ENCODE measurements around the gene MRM1.
"Not testable (repeated sequence)": the region's sequence is repeated elsewhere in the genome, so short reads cannot be mapped to it uniquely, and the experiment has no call there.

The MRM1 gene

GRCh38 chr17:36597226-36597625 is 4.2 kb upstream of the MRM1 start:
- H3K27me3 Mint-ChIP-seq = no peaks in the 10 kb centered on the region
- ATAC-seq = no peak
- H3K4me1 Mint-ChIP-seq = peaks cover 23% of the 10 kb centered on the region
- DNase-seq = no peak
- H3K9me3 Mint-ChIP-seq = no peaks in the 10 kb centered on the region
- no peak overlapping the region for H3K27ac Mint-ChIP-seq
- H3K4me3 Mint-ChIP-seq = no peak overlapping the region

- DNase-seq (no peak), ATAC-seq (no peak)
- Mint-ChIP-seq H3K9me3 (no peaks in the 10 kb centered on the region), H3K27me3 (no peaks in the 10 kb centered on the region), H3K4me3 (no peak overlapping the region), H3K4me1 (peaks cover 14% of the 10 kb centered on the region), H3K27ac (no peak overlapping the region)
Measured at GRCh38 chr17:36597866-36598777, 3.3 kb upstream of the MRM1 start.

DNA sequence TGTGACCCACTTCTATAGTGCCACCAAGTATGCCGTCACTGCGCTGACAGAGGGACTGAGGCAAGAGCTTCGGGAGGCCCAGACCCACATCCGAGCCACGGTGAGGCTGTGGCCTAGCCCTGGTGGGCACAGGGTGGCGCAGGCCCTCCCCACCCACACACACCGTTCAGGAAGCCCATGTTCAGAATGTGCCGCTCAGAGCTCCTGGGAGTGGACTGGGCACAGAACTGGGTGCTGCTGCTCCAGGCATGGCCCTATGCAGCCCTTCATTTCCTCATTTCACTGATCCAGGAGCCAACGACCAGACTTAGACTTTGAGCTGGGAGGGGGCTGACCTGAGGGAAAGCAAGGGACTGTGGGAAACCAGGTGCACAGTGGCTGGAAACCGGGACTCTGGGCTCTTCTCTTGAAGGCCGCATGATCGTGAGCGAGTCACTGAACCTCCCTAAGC is 2.4 kb upstream of the MRM1 start:
- DNase-seq = no peak

DNA sequence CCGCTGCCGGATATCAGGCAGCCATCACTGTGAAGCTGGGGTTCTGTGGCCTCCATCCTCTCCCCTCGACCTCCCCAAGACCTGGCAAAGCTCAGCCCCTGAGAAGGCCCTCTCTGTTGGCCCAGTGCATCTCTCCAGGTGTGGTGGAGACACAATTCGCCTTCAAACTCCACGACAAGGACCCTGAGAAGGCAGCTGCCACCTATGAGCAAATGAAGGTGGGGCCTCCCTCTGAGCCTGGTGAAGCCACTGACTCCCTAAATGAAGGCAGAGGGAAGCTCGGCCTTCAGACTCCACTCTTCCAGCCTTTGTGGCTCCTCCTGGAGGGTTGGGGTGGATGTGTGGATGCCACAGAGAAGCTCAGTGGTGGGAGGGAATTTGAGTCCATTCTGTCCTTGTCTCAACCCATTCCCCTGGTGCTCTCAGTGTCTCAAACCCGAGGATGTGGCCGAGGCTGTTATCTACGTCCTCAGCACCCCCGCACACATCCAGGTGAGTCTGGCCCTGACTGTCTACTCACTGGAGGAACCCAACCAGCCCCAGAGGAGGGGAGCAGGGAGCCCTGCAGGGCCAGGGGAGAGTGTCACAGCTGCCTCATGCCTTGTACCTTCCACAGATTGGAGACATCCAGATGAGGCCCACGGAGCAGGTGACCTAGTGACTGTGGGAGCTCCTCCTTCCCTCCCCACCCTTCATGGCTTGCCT is 1.7 kb upstream of the MRM1 start:
- no peak for ATAC-seq
- Mint-ChIP-seq H3K4me3 (no peak overlapping the region), H3K27ac (no peak overlapping the region), H3K4me1 (peaks cover 21% of the 10 kb centered on the region), H3K27me3 (no peaks in the 10 kb centered on the region), H3K9me3 (no peaks in the 10 kb centered on the region)
- DNase-seq = no peak

More for the DNA sequence above, 2.4 kb upstream of the MRM1 start:
- no peak for ATAC-seq
- H3K27ac Mint-ChIP-seq = no peak overlapping the region
- H3K4me3 Mint-ChIP-seq = no peak overlapping the region
- H3K4me1 Mint-ChIP-seq = peaks cover 14% of the 10 kb centered on the region
- no peaks in the 10 kb centered on the region for H3K9me3 Mint-ChIP-seq
- H3K27me3 Mint-ChIP-seq = no peaks in the 10 kb centered on the region

- Mint-ChIP-seq H3K4me1 (peaks cover 29% of the 10 kb centered on the region), H3K27ac (peak overlapping the region; percentile 84 to 94), H3K9me3 (no peaks in the 10 kb centered on the region), H3K27me3 (no peaks in the 10 kb centered on the region), H3K4me3 (peak overlapping the region; percentile 87 to 93)
- ATAC-seq (no peak), DNase-seq (no peak)
Measured at GRCh38 chr17:36600465-36600864, 918 bp upstream of the MRM1 start.

GRCh38 chr17:36600936-36601302 is 464 bp upstream of the MRM1 start:
- H3K4me1 Mint-ChIP-seq = peaks cover 34% of the 10 kb centered on the region

GRCh38 chr17:36602030-36602748 is 806 bp downstream of the MRM1 start:
- Mint-ChIP-seq H3K4me1 (peaks cover 38% of the 10 kb centered on the region), H3K27ac (peak overlapping the region; percentile 84 to 94), H3K27me3 (no peaks in the 10 kb centered on the region), H3K9me3 (no peaks in the 10 kb centered on the region), H3K4me3 (peak overlapping the region; percentile 87 to 93)
- DNase-seq (peak; percentile 29 to 30), ATAC-seq (peak; percentile 19)

More at GRCh38 chr17:36600936-36601302, 464 bp upstream of the MRM1 start:
- Mint-ChIP-seq H3K27ac (peak overlapping the region; percentile 84 to 94), H3K4me3 (peak overlapping the region; percentile 87 to 93), H3K9me3 (no peaks in the 10 kb centered on the region), H3K27me3 (no peaks in the 10 kb centered on the region)
- DNase-seq (no peak), ATAC-seq (peak; percentile 50)

- Mint-ChIP-seq H3K4me1 (peaks cover 43% of the 10 kb centered on the region), H3K27ac (peak overlapping the region; percentile 39 to 57), H3K9me3 (no peaks in the 10 kb centered on the region), H3K4me3 (peak overlapping the region; percentile 87 to 93), H3K27me3 (no peaks in the 10 kb centered on the region)
- ATAC-seq = peak; percentile 17
- DNase-seq = peak; percentile 60 to 70
Measured at GRCh38 chr17:36602924-36603384, 1.6 kb downstream of the MRM1 start.

- not testable (repeated sequence) for DNase-seq, H3K27me3 Mint-ChIP-seq, ATAC-seq, H3K27ac Mint-ChIP-seq, H3K9me3 Mint-ChIP-seq
- Mint-ChIP-seq H3K4me3 (peak overlapping the region in 1 of 2 donors; percentile 1), H3K4me1 (peaks cover 54% of the 10 kb centered on the region)
Measured at GRCh38 chr17:36605028-36605427, 3.6 kb downstream of the MRM1 start.

DNA sequence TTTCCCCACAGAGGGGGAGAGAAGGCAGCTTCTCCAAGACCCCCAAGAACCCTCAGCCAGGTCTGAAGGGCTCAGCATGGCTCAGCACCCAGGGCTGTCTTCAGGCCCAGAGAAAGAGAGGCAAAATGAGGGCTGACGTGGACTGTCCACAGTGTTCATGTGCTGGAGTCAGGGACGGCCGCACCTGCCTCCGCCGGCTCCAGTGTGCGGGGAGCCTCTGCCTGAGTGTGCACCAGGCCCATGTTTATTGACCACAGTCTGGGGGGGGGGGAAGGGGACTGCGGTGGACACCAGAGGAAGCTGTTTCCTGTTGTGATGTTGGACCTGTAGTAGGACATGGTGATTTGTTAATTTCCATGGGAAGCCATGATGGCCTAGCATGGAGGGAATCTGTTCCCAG is 6.9 kb downstream of the MRM1 start:
- no peak overlapping the region for H3K4me3 Mint-ChIP-seq

GRCh38 chr17:36608794-36609497 is 7.6 kb downstream of the MRM1 start:
- Mint-ChIP-seq H3K27ac (peak overlapping the region in 1 of 2 donors; percentile 66), H3K4me3 (no peak overlapping the region), H3K4me1 (peaks cover 40% of the 10 kb centered on the region), H3K9me3 (no peaks in the 10 kb centered on the region), H3K27me3 (no peaks in the 10 kb centered on the region)
- no peak for DNase-seq
- peak; percentile 49 for ATAC-seq

More for the DNA sequence above, 6.9 kb downstream of the MRM1 start:
- no peaks in the 10 kb centered on the region for H3K9me3 Mint-ChIP-seq
- peaks cover 44% of the 10 kb centered on the region for H3K4me1 Mint-ChIP-seq
- no peaks in the 10 kb centered on the region for H3K27me3 Mint-ChIP-seq
- DNase-seq = no peak
- ATAC-seq = no peak
- H3K27ac Mint-ChIP-seq = peak overlapping the region; percentile 66 to 94

DNA sequence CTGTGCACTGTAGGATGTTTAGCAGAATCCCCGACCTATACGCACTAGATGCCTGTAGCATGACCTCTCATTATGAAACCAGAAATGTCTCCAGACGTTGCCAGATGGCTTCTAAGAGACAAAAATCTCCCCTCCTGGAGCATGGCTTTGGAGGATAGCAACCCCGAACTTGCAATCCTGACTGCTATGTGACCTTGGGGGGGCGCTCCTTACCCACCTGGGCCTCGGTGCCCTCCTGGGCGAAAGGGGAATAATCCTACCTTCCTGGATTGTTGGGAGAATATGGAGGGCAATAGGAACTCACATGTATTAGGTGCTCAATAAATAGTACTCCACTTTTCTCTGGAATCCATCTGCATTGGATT is 8.1 kb downstream of the MRM1 start:
- no peaks in the 10 kb centered on the region for H3K9me3 Mint-ChIP-seq
- no peaks in the 10 kb centered on the region for H3K27me3 Mint-ChIP-seq
- peaks cover 35% of the 10 kb centered on the region for H3K4me1 Mint-ChIP-seq
- peak overlapping the region in 1 of 2 donors; percentile 19 for H3K27ac Mint-ChIP-seq
- DNase-seq (no peak), ATAC-seq (no peak)
- H3K4me3 Mint-ChIP-seq = no peak overlapping the region

GRCh38 chr17:36610474-36610873 is 9.1 kb downstream of the MRM1 start:
- Mint-ChIP-seq H3K27ac (no peak overlapping the region), H3K4me3 (no peak overlapping the region), H3K4me1 (peaks cover 25% of the 10 kb centered on the region), H3K9me3 (no peaks in the 10 kb centered on the region), H3K27me3 (no peaks in the 10 kb centered on the region)
- ATAC-seq = no peak
- no peak for DNase-seq

DNA sequence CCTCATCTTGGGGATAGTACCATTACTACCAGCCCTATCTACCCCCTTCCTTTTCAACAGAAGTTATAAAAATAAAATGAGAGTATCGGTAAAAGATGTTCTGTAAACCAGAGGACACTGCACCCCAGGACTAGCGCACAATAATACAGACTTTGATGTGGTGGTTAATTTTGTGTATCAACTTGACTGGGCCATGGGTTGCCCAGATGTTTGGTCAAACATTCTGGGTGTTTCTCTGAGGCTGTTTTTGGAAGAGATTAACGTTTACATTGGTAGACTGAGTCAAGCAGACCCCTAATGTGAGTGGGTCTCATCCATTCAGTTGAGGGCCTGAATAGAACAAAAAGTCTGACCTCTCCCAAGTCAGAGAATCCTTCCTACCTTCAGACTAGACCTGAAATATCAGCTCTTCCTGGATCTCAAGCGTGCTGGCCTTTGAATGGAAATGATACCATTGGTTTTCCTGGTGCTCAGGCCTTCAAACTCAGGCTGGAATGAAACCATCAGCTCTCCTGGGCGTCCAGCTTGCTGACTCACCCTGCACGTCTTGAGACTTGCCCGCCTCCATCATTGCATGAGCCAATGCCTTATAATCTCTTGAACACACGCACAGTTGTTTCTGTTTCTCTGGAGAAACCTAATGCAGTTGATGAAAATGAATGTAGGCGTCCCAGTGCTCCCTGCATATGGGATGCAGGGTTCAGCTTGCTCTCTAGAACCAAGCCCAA is 10.1 kb downstream of the MRM1 start:
- peaks cover 17% of the 10 kb centered on the region for H3K4me1 Mint-ChIP-seq
- no peaks in the 10 kb centered on the region for H3K9me3 Mint-ChIP-seq
- ATAC-seq (no peak), DNase-seq (no peak)
- no peaks in the 10 kb centered on the region for H3K27me3 Mint-ChIP-seq
- no peak overlapping the region for H3K4me3 Mint-ChIP-seq
- H3K27ac Mint-ChIP-seq = peak overlapping the region in 1 of 2 donors; percentile 19
